Fibroblast of villous mesenchyme (primary cell): ENCODE measurements around the gene MAT1A. TPM values are rescaled to one million over a fixed set of nuclear protein-coding genes. Genes with fewer than 3 reads are reported as not detected.

Experiments used
- DNase-seq: peaks from one replicate; pipeline ENCODE4 v3.0.0-alpha.2; 2010; ENCODE audit warnings: low read depth
- H3K4me3 ChIP-seq: 2 replicates; pipeline ENCODE4 v1.5.1; 2011; ENCODE audit warnings: low read depth, mild to moderate bottlenecking, low read length
- total RNA-seq: library from RNA; depleted of rRNA; stranded (reverse); fragments of >200 nt; gene quantifications from 2 replicates; pipeline ENCODE4 v1.2.3, GENCODE V29; 2012
- TF ChIP-seq, protein P1 (sequence below): IDR thresholded peaks from 2 replicates; pipeline ENCODE4 v1.5.1; 2012; ENCODE audit warnings: low read depth, mild to moderate bottlenecking, low read length; ENCODE audit not compliant: insufficient read depth

Gene MAT1A
- total RNA-seq, 1 donor, result not detected

- DNase-seq, result no peak
- no peak overlapping the region for H3K4me3 ChIP-seq
- TF ChIP-seq, protein P1, sequence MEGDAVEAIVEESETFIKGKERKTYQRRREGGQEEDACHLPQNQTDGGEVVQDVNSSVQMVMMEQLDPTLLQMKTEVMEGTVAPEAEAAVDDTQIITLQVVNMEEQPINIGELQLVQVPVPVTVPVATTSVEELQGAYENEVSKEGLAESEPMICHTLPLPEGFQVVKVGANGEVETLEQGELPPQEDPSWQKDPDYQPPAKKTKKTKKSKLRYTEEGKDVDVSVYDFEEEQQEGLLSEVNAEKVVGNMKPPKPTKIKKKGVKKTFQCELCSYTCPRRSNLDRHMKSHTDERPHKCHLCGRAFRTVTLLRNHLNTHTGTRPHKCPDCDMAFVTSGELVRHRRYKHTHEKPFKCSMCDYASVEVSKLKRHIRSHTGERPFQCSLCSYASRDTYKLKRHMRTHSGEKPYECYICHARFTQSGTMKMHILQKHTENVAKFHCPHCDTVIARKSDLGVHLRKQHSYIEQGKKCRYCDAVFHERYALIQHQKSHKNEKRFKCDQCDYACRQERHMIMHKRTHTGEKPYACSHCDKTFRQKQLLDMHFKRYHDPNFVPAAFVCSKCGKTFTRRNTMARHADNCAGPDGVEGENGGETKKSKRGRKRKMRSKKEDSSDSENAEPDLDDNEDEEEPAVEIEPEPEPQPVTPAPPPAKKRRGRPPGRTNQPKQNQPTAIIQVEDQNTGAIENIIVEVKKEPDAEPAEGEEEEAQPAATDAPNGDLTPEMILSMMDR, result no peak
Observed at GRCh38 chr10:80274396-80275134, 14.9 kb downstream of the MAT1A start.

DNA sequence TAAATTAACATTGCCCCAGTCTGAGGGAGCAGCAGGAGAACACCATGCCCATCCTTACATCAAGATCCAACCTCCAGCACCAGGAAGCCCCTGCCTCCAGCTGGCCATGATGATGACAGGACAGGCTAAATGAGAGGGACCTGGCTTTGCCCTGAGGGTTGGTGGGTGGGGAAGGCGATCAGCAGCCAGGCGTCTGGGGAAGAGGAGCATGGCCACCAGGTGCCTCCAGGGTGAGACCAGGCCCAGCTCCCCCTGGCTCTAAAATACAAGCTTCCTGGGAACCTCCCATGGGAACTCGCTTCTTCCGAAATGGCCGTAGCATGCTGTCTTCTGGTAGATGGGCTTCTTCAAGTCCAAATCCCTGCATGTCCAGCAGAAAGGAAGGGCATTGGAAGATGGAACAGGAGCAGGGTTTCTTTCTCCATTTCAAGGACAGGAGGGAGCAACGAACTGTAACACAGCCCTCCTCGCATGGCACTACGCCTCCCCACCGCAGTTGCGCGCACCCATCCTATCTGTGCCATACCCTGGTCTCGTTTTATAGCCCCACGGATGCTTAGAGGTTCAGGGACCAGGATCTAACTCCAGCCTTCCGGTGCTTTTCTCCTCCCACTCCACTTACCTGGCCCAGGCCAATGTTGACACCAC lies 15.8 kb downstream of the MAT1A start:
- DNase-seq, result no peak
- TF ChIP-seq, protein P1, result no peak
- no peak overlapping the region for H3K4me3 ChIP-seq

DNA sequence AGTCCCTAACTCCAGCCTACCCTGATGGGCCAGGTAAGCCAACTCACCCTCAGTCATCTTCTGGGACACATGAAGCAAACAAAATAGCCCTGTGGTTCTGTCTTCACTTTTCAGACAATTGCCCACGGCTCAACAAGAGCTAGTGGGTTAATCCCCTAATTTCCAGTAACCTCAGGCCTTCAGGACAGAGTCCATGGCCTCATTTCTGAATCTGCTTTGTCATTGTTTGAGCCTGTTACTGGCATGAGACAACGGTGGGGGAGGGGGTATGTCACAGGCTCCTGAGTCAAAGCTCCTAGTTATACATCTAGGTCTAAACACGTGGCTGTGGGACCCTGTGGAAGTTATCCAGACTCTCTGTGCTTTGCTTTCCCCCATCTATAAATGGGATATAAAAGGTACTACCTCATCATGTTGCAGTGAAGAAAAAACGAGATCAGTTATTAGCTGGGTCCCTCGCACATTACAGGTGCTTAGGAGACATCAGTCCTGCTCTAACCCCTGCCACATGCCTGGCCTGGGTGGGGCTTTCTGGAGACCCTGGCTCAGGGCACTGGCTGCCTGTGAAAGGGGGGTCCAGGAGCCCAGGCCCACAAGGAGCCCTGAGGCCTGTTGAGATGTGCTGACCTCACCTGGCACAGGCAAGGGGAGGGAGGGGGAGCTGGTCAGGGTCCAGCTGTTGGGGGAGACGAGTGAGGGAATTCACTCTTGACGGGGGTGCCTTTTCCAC lies 16.5 kb downstream of the MAT1A start:
- TF ChIP-seq, protein P1, result no peak
- no peak overlapping the region for H3K4me3 ChIP-seq
- DNase-seq, result no peak

- DNase-seq, result no peak
- H3K4me3 ChIP-seq, result no peak overlapping the region
- TF ChIP-seq, protein P1, result no peak
Observed at GRCh38 chr10:80271416-80271815, 18.0 kb downstream of the MAT1A start.

DNA sequence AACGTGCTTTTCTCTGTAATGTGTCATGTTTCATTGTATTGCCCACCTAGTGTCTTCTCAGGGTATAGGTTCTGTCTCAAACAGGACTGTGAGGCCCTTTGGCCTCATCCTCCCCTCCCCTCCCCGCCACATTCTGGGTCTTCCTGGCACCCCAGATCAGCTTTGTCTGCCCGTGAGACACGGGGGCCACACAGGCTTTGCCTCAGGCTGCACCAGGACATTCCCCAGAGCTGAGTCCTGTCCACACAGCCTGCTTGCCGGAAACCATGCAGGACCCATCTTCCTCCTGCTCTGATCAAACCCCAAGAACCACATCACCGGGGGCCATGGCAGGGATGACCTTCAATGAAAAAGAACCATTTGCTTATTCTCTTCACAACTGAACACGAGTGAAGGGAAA lies 18.6 kb downstream of the MAT1A start:
- no peak overlapping the region for H3K4me3 ChIP-seq
- TF ChIP-seq, protein P1, result no peak
- no peak for DNase-seq

DNA sequence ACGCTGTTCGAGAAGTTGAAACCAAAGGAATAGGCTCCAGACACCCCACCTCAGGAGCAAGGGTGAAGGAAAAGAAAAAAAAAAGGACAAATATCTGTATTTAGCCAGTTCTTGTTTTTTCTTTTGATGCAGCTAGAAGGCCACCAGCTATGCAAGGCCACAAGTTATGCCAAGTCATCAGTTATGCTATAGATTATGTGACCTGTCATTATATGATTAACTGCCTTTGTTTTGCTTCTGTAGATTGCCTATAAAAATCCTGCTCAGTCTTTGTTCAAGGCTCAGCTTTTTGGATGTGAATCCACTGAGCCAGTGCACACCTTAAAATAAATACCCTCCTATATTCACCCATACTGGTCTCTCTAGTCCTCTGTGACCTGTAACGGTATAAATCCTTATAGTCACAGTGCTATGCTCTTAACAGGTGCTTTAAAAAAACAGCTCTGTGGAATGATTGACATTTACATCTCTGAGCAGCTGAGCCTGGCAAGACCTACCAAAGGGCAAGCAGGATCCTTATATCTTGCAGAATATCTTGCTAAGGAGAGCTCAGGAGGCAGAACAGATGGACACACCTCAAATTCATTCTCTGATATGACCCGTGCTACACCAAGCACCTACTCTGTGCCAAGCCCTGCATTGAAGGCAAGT lies 20.4 kb downstream of the MAT1A start:
- no peak for DNase-seq
- no peak overlapping the region for H3K4me3 ChIP-seq
- TF ChIP-seq, protein P1, result no peak
